ENCODE data around the gene TMEM163. TPM values are rescaled to one million over a fixed set of nuclear protein-coding genes. Genes with fewer than 3 reads are reported as not detected.

Gene TMEM163
- total and polyA plus RNA-seq, 4 donors = 5.8 to 46.9 (median 29.8) TPM

- Histone ChIP-seq H3K4me3 (no peak overlapping the region), H3K36me3 (ENCODE audit: control insufficient read depth in 4 of 4, insufficient read depth in 4 of 4, low read length in 4 of 4) (no peaks in the 10 kb centered on the region), H3K27me3 (ENCODE audit: control insufficient read depth in 3 of 3, insufficient read depth in 3 of 3, low read length in 2 of 3) (no peaks in the 10 kb centered on the region), H3K9ac (ENCODE audit: insufficient read depth in 1 of 2, low read length in 2 of 2) (no peak overlapping the region), H3K9me3 (ENCODE audit: control insufficient read depth in 4 of 4, insufficient read depth in 3 of 4, low read length in 3 of 4) (no peaks in the 10 kb centered on the region), H3K27ac (ENCODE audit: low read depth in 1 of 2, low read length in 1 of 2) (no peak overlapping the region), H3K4me1 (ENCODE audit: control insufficient read depth in 5 of 5, insufficient read depth in 5 of 5, low read length in 5 of 5) (peaks cover 0 to 3% (median 0%) of the 10 kb centered on the region in 5 donors)
- no peak for TF ChIP-seq CTCF (IDR thresholded peaks at IDR 0.05; ENCODE audit: control extremely low read depth, extremely low read depth)
- DNase-seq (no peak), ATAC-seq (ENCODE audit: insufficient read depth, low FRiP score) (no peak)
- WGBS, 2 donors = 81 to 82% methylated on average over 6 of the region's 6 CpGs
Measured at GRCh38 chr2:134465228-134466105, 253.3 kb downstream of the TMEM163 start.

- ATAC-seq (ENCODE audit: insufficient read depth, low FRiP score) (no peak), DNase-seq (no peak)
- no peak overlapping the region for H3K9ac ChIP-seq (ENCODE audit: insufficient read depth in 1 of 2, low read length in 2 of 2)
- no peak overlapping the region for H3K4me3 ChIP-seq
- no peaks in the 10 kb centered on the region for H3K9me3 ChIP-seq (ENCODE audit: control insufficient read depth in 4 of 4, insufficient read depth in 3 of 4, low read length in 3 of 4)
- no peaks in the 10 kb centered on the region for H3K36me3 ChIP-seq (ENCODE audit: control insufficient read depth in 4 of 4, insufficient read depth in 4 of 4, low read length in 4 of 4)
- H3K4me1 ChIP-seq (ENCODE audit: control insufficient read depth in 5 of 5, insufficient read depth in 5 of 5, low read length in 5 of 5) = peaks cover 0 to 3% (median 0%) of the 10 kb centered on the region in 5 donors
- 92 to 93% methylated on average over 7 of the region's 7 CpGs for WGBS, 2 donors
- TF ChIP-seq CTCF (IDR thresholded peaks at IDR 0.05; ENCODE audit: control extremely low read depth, extremely low read depth) = no peak
- H3K27me3 ChIP-seq (ENCODE audit: control insufficient read depth in 3 of 3, insufficient read depth in 3 of 3, low read length in 2 of 3) = no peaks in the 10 kb centered on the region
- H3K27ac ChIP-seq (ENCODE audit: low read depth in 1 of 2, low read length in 1 of 2) = no peak overlapping the region
Measured at GRCh38 chr2:134463699-134464022, 255.1 kb downstream of the TMEM163 start.

- Histone ChIP-seq H3K27me3 (ENCODE audit: control insufficient read depth in 3 of 3, insufficient read depth in 3 of 3, low read length in 2 of 3) (no peaks in the 10 kb centered on the region), H3K4me3 (no peak overlapping the region), H3K9ac (ENCODE audit: insufficient read depth in 1 of 2, low read length in 2 of 2) (no peak overlapping the region), H3K27ac (ENCODE audit: low read depth in 1 of 2, low read length in 1 of 2) (no peak overlapping the region), H3K4me1 (ENCODE audit: control insufficient read depth in 5 of 5, insufficient read depth in 5 of 5, low read length in 5 of 5) (peaks cover 0 to 3% (median 0%) of the 10 kb centered on the region in 5 donors), H3K9me3 (ENCODE audit: control insufficient read depth in 4 of 4, insufficient read depth in 3 of 4, low read length in 3 of 4) (no peaks in the 10 kb centered on the region), H3K36me3 (ENCODE audit: control insufficient read depth in 4 of 4, insufficient read depth in 4 of 4, low read length in 4 of 4) (no peaks in the 10 kb centered on the region)
- ATAC-seq (ENCODE audit: insufficient read depth, low FRiP score) = no peak
- no peak for DNase-seq
- TF ChIP-seq CTCF (IDR thresholded peaks at IDR 0.05; ENCODE audit: control extremely low read depth, extremely low read depth) = no peak
- WGBS, 2 donors = 93 to 95% methylated on average over 11 of the region's 11 CpGs
Measured at GRCh38 chr2:134462791-134463698, 255.8 kb downstream of the TMEM163 start.
